ENCODE results near the gene DIRAS2. TPM values are rescaled to one million over a fixed set of nuclear protein-coding genes. Genes with fewer than 3 reads are reported as not detected.
"Not testable (repeated sequence)": the region's sequence is repeated elsewhere in the genome, so short reads cannot be mapped to it uniquely, and the experiment has no call there.

Gene DIRAS2
- total and polyA plus RNA-seq, 2 of the 13 experiments (the other 11 are each of a cell fraction or from before 2014, with no cell fraction given): not detected

GRCh38 chr9:90656876-90657275 is 14.3 kb upstream of the DIRAS2 start:
- DNase-seq (ENCODE audit: low spot score); POLR2A ChIA-PET; BruUV-seq (replicated peaks); H3K9me3 ChIP-seq (ENCODE audit: low read length); H3K27ac ChIP-seq (ENCODE audit: extremely low read length, insufficient read depth, low read length); H2AFZ ChIP-seq (ENCODE audit: low read length); in situ Hi-C loops (cut with HindIII; ENCODE audit: extremely low pct_ligation_motif_present, low pct_unique_long_range_greater_than_20kb); H3K9ac ChIP-seq (ENCODE audit: insufficient read depth, low read depth, low read length); intact Hi-C loops (cut with micrococcal nuclease; ENCODE audit: unreplicated experiment); H3K4me3 ChIP-seq (replicated peaks in 1 of 3; ENCODE audit: insufficient read depth in 1 of 3, low read depth in 2 of 3, low read length in 3 of 3); H3K4me2 ChIP-seq (ENCODE audit: low read depth, low read length); CTCF ChIA-PET (ENCODE audit: low intra/inter-chr PET ratio, low total read pairs); H4K20me1 ChIP-seq (ENCODE audit: insufficient read depth, low read length); H3K79me2 ChIP-seq (ENCODE audit: insufficient read depth, low read length); H3K27me3 ChIP-seq (ENCODE audit: control insufficient read depth in 1 of 2, insufficient read depth in 2 of 2, low read length in 2 of 2); ATAC-seq; H3K36me3 ChIP-seq (replicated peaks in 1 of 2; ENCODE audit: control insufficient read depth in 1 of 2, insufficient read depth in 2 of 2, low read length in 2 of 2); FAIRE-seq; H3K4me1 ChIP-seq (ENCODE audit: insufficient read depth, low read length): not testable (repeated sequence)
- WGBS (ENCODE audit: low lambda C conversion rate): 65% methylated on average over 6 of the region's 6 CpGs

DNA sequence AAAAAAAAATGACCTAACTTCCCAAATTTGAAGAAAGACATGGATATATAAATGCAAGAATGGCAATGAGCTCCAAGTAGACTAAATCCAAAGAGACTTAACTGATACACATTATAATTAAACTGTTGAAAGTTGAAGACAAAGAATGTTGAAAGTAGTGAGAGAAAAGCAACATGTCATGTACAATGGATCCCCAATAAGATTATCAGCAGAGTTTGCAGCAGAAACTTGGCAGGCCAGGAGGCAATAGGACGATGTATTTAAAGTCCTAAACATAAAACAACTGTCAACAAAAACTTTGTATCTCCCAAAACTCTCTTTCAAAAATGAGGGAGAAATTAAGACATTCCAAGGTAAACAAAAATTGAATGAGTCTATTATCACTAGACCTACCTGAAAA is 8.6 kb upstream of the DIRAS2 start:
- H3K4me1 ChIP-seq (ENCODE audit: insufficient read depth, low read length): no peaks in the 10 kb centered on the region
- no peak overlapping the region for H2AFZ ChIP-seq (ENCODE audit: low read length)
- ChIA-PET CTCF (ENCODE audit: low intra/inter-chr PET ratio, low total read pairs) (no interaction called here), POLR2A (no interaction called here)
- H3K36me3 ChIP-seq (replicated peaks in 1 of 2; ENCODE audit: control insufficient read depth in 1 of 2, insufficient read depth in 2 of 2, low read length in 2 of 2): no peaks in the 10 kb centered on the region
- no peak overlapping the region for H3K9ac ChIP-seq (ENCODE audit: insufficient read depth, low read depth, low read length)
- no peak overlapping the region for H3K4me2 ChIP-seq (ENCODE audit: low read depth, low read length)
- in situ Hi-C loops (cut with HindIII; ENCODE audit: extremely low pct_ligation_motif_present, low pct_unique_long_range_greater_than_20kb) (no loop called here), intact Hi-C loops (cut with micrococcal nuclease; ENCODE audit: unreplicated experiment) (no loop called here)
- H3K9me3 ChIP-seq (ENCODE audit: low read length): peaks cover 6% of the 10 kb centered on the region; the same call in 1 of the 2 replicates
- no peaks in the 10 kb centered on the region for H3K79me2 ChIP-seq (ENCODE audit: insufficient read depth, low read length)
- no TSS peak for BruUV-seq (replicated peaks)
- no peak overlapping the region for H3K4me3 ChIP-seq (replicated peaks in 1 of 3; ENCODE audit: insufficient read depth in 1 of 3, low read depth in 2 of 3, low read length in 3 of 3)
- WGBS (ENCODE audit: low lambda C conversion rate): 0% methylated on average over 1 of the region's 1 CpG
- H3K27ac ChIP-seq (ENCODE audit: extremely low read length, insufficient read depth, low read length): no peak overlapping the region
- FAIRE-seq (no peak), DNase-seq (ENCODE audit: low spot score) (no peak), ATAC-seq (no peak)
- H4K20me1 ChIP-seq (ENCODE audit: insufficient read depth, low read length): no peaks in the 10 kb centered on the region
- no peaks in the 10 kb centered on the region for H3K27me3 ChIP-seq (ENCODE audit: control insufficient read depth in 1 of 2, insufficient read depth in 2 of 2, low read length in 2 of 2)
- TF ChIP-seq RAD21 (CRISPR knock-in tag; IDR thresholded peaks at IDR 0.05) (no peak), ZNF562 (CRISPR knock-in tag; IDR thresholded peaks at IDR 0.05; ENCODE audit: borderline replicate concordance) (no peak), ZNF20 (CRISPR knock-in tag; IDR thresholded peaks at IDR 0.05) (no peak), ZBTB21 (CRISPR knock-in tag; IDR thresholded peaks at IDR 0.05) (no peak), FOSL1 (CRISPR knock-in tag; IDR thresholded peaks at IDR 0.05; ENCODE audit: borderline replicate concordance) (no peak)
- TF ChIP-seq, protein P1, sequence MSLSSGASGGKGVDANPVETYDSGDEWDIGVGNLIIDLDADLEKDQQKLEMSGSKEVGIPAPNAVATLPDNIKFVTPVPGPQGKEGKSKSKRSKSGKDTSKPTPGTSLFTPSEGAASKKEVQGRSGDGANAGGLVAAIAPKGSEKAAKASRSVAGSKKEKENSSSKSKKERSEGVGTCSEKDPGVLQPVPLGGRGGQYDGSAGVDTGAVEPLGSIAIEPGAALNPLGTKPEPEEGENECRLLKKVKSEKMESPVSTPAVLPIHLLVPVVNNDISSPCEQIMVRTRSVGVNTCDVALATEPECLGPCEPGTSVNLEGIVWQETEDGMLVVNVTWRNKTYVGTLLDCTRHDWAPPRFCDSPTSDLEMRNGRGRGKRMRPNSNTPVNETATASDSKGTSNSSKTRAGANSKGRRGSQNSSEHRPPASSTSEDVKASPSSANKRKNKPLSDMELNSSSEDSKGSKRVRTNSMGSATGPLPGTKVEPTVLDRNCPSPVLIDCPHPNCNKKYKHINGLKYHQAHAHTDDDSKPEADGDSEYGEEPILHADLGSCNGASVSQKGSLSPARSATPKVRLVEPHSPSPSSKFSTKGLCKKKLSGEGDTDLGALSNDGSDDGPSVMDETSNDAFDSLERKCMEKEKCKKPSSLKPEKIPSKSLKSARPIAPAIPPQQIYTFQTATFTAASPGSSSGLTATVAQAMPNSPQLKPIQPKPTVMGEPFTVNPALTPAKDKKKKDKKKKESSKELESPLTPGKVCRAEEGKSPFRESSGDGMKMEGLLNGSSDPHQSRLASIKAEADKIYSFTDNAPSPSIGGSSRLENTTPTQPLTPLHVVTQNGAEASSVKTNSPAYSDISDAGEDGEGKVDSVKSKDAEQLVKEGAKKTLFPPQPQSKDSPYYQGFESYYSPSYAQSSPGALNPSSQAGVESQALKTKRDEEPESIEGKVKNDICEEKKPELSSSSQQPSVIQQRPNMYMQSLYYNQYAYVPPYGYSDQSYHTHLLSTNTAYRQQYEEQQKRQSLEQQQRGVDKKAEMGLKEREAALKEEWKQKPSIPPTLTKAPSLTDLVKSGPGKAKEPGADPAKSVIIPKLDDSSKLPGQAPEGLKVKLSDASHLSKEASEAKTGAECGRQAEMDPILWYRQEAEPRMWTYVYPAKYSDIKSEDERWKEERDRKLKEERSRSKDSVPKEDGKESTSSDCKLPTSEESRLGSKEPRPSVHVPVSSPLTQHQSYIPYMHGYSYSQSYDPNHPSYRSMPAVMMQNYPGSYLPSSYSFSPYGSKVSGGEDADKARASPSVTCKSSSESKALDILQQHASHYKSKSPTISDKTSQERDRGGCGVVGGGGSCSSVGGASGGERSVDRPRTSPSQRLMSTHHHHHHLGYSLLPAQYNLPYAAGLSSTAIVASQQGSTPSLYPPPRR (CRISPR knock-in tag; IDR thresholded peaks at IDR 0.05; ENCODE audit: borderline replicate concordance): no peak
- TF ChIP-seq, protein P2, sequence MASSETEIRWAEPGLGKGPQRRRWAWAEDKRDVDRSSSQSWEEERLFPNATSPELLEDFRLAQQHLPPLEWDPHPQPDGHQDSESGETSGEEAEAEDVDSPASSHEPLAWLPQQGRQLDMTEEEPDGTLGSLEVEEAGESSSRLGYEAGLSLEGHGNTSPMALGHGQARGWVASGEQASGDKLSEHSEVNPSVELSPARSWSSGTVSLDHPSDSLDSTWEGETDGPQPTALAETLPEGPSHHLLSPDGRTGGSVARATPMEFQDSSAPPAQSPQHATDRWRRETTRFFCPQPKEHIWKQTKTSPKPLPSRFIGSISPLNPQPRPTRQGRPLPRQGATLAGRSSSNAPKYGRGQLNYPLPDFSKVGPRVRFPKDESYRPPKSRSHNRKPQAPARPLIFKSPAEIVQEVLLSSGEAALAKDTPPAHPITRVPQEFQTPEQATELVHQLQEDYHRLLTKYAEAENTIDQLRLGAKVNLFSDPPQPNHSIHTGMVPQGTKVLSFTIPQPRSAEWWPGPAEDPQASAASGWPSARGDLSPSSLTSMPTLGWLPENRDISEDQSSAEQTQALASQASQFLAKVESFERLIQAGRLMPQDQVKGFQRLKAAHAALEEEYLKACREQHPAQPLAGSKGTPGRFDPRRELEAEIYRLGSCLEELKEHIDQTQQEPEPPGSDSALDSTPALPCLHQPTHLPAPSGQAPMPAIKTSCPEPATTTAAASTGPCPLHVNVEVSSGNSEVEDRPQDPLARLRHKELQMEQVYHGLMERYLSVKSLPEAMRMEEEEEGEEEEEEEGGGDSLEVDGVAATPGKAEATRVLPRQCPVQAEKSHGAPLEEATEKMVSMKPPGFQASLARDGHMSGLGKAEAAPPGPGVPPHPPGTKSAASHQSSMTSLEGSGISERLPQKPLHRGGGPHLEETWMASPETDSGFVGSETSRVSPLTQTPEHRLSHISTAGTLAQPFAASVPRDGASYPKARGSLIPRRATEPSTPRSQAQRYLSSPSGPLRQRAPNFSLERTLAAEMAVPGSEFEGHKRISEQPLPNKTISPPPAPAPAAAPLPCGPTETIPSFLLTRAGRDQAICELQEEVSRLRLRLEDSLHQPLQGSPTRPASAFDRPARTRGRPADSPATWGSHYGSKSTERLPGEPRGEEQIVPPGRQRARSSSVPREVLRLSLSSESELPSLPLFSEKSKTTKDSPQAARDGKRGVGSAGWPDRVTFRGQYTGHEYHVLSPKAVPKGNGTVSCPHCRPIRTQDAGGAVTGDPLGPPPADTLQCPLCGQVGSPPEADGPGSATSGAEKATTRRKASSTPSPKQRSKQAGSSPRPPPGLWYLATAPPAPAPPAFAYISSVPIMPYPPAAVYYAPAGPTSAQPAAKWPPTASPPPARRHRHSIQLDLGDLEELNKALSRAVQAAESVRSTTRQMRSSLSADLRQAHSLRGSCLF (CRISPR knock-in tag; IDR thresholded peaks at IDR 0.05; ENCODE audit: borderline replicate concordance): no peak
